Mesodermal cell (in vitro differentiated cells): ENCODE measurements around the gene PRTN3.

Experiments used
- H3K27ac ChIP-seq: 2 replicates; pipeline ENCODE4 v1.7.0; 2013; ENCODE audit warnings: mild to moderate bottlenecking, low read depth, low read length, moderate library complexity; ENCODE audit not compliant: severe bottlenecking
- H3K36me3 ChIP-seq: 2 replicates; pipeline ENCODE4 v1.7.1; 2013; ENCODE audit warnings: mild to moderate bottlenecking, low read length, moderate library complexity; ENCODE audit not compliant: control insufficient read depth, insufficient read depth
- H3K4me1 ChIP-seq: one replicate; pipeline ENCODE4 v1.7.1; 2013; ENCODE audit warnings: mild to moderate bottlenecking, low read length; ENCODE audit not compliant: insufficient read depth, control insufficient read depth, poor library complexity, severe bottlenecking
- H3K4me3 ChIP-seq: 2 replicates; pipeline ENCODE4 v1.7.0; 2013; ENCODE audit warnings: low read length, control low read depth, mild to moderate bottlenecking; ENCODE audit not compliant: insufficient read depth, poor library complexity, severe bottlenecking; ENCODE audit errors: extremely low read depth
- H3K9me3 ChIP-seq: 2 replicates; pipeline ENCODE4 v1.7.1; 2013; ENCODE audit warnings: mild to moderate bottlenecking, low read length, moderate library complexity; ENCODE audit not compliant: control insufficient read depth
- WGBS, 2 experiments: methylation state at CpG; one replicate each; pipeline ENCODE4 v1.1.5; 2013; ENCODE audit warnings: missing lambda C conversion rate in 2 of 2; ENCODE audit not compliant: insufficient coverage in 2 of 2; 5-methylcytosine and 5-hydroxymethylcytosine counted together

PRTN3 gene

GRCh38 chr19:861141-861755, 20.4 kb downstream of the PRTN3 start:
- WGBS, 2 experiments = 57 to 65% methylated on average over 9 to 16 of the region's 35 CpGs
- Histone ChIP-seq H3K9me3 (no peaks in the 10 kb centered on the region), H3K4me3 (no peak overlapping the region), H3K27ac (no peak overlapping the region), H3K36me3 (no peaks in the 10 kb centered on the region), H3K4me1 (no peaks in the 10 kb centered on the region)

- H3K27ac ChIP-seq = no peak overlapping the region
- WGBS, 2 experiments = 19 to 20% methylated on average over 43 to 47 of the region's 60 CpGs
- peaks cover under 1% of the 10 kb centered on the region for H3K36me3 ChIP-seq
- no peaks in the 10 kb centered on the region for H3K9me3 ChIP-seq
- H3K4me3 ChIP-seq = no peak overlapping the region
- no peaks in the 10 kb centered on the region for H3K4me1 ChIP-seq
These were observed 21.2 kb downstream of the PRTN3 start for GRCh38 chr19:861756-862580.

DNA sequence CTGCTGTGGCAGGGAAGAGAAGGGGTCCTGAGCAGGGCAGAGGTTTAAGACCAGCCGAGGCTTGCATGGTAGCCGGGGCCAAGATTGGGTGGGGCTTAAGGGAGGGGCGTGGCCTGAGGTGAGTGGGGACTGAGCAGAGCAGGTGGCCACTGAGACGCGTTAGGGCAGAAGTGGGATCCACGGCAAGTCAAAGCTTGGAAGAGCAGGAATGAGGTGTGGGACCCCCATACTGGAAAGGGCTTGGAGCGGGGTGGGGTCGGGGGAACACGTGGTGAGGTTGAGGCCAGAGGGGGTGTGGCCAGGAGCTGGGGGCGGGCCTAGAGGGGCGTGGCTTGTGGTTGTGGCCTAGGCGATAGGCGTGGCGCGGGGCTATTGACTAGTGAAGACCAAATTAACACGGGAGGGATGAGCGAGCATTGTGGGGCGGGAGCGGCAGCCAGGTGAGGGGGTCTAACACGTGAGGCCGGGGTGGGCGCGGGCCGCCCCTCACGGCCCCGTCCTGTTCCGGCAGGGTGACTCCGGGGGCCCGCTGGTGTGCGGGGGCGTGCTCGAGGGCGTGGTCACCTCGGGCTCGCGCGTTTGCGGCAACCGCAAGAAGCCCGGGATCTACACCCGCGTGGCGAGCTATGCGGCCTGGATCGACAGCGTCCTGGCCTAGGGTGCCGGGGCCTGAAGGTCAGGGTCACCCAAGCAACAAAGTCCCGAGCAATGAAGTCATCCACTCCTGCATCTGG, 21.9 kb downstream of the PRTN3 start:
- Histone ChIP-seq H3K4me1 (no peaks in the 10 kb centered on the region), H3K27ac (no peak overlapping the region), H3K4me3 (no peak overlapping the region), H3K36me3 (peaks cover 8% of the 10 kb centered on the region), H3K9me3 (no peaks in the 10 kb centered on the region)
- WGBS, 2 experiments = 35 to 41% methylated on average over 42 of the region's 48 CpGs

DNA sequence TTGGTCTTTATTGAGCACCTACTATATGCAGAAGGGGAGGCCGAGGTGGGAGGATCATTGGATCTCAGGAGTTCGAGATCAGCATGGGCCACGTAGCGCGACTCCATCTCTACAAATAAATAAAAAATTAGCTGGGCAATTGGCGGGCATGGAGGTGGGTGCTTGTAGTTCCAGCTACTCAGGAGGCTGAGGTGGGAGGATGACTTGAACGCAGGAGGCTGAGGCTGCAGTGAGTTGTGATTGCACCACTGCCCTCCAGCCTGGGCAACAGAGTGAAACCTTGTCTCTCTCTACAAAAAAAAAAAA, 22.5 kb downstream of the PRTN3 start:
- Histone ChIP-seq H3K4me1 (no peaks in the 10 kb centered on the region), H3K9me3 (no peaks in the 10 kb centered on the region), H3K36me3 (peaks cover 13% of the 10 kb centered on the region), H3K4me3 (no peak overlapping the region), H3K27ac (no peak overlapping the region)
- WGBS, 2 experiments = 83 to 88% methylated on average over 1 to 3 of the region's 7 CpGs

DNA sequence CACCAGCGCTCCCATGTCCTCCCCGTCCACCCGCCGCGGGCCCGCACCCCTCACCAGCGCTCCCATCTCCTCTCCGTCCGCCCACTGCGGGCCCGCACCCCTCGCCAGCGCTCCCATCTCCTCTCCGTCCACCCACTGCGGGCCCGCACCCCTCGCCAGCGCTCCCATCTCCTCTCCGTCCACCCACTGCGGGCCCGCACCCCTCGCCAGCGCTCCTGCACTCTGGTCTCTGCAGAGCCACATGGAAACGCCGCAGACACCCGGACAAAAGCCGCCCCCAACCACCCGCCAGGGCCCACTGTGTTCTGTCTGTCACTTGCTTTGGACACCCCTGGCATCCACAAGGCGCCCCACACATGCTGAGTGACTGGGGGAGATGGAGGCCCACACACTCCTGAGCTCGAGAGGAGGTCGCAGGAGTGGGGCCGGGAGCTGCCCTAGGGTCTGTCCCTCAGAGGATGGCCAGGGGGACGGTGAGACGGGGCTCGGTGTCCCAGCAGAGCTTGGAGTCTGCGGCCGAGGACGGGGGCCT, 26.0 kb downstream of the PRTN3 start:
- Histone ChIP-seq H3K27ac (no peak overlapping the region), H3K9me3 (no peaks in the 10 kb centered on the region), H3K4me3 (no peak overlapping the region), H3K4me1 (peaks cover 10% of the 10 kb centered on the region), H3K36me3 (peaks cover 25% of the 10 kb centered on the region)
- WGBS, 2 experiments = 83 to 88% methylated on average over 18 to 30 of the region's 38 CpGs

- Histone ChIP-seq H3K4me1 (peaks cover 10% of the 10 kb centered on the region), H3K27ac (no peak overlapping the region), H3K36me3 (peaks cover 28% of the 10 kb centered on the region), H3K9me3 (no peaks in the 10 kb centered on the region), H3K4me3 (no peak overlapping the region)
- 65 to 75% methylated on average over 14 to 16 of the region's 16 CpGs for WGBS, 2 experiments
These were observed 26.5 kb downstream of the PRTN3 start for GRCh38 chr19:867301-867793.

DNA sequence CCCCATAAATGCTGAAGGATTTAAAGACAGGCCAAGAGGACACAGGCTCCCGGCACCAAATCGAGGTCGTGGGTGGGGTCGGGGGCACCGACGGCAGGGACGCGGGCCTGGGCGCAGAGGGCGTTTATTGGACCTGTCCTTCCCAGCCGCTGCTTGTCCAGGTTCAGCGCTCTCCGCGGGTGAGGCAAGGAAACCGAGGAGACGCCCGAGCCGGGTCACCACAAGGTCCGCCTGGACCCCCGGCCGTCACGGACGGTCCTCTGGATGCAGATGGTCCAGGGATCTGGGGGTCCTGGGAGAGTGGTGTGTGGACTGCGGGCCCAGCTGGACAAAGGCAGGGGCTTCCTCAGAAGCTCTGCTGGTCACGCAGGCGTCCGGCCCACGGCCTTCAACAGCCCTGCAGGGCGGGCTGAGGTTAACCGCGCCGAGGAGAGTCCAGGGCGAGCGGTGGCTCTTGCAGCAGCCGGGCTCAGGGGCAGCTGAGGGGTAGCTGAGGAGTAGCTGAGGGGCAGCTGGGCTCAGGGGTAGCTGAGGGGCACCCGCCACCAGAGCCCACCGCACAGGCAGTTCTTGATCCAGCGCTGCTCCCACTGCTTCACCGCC, 27.2 kb downstream of the PRTN3 start:
- Histone ChIP-seq H3K36me3 (peaks cover 31% of the 10 kb centered on the region), H3K4me1 (peaks cover 10% of the 10 kb centered on the region), H3K4me3 (no peak overlapping the region), H3K27ac (no peak overlapping the region), H3K9me3 (no peaks in the 10 kb centered on the region)
- 93 to 97% methylated on average over 30 to 38 of the region's 39 CpGs for WGBS, 2 experiments

DNA sequence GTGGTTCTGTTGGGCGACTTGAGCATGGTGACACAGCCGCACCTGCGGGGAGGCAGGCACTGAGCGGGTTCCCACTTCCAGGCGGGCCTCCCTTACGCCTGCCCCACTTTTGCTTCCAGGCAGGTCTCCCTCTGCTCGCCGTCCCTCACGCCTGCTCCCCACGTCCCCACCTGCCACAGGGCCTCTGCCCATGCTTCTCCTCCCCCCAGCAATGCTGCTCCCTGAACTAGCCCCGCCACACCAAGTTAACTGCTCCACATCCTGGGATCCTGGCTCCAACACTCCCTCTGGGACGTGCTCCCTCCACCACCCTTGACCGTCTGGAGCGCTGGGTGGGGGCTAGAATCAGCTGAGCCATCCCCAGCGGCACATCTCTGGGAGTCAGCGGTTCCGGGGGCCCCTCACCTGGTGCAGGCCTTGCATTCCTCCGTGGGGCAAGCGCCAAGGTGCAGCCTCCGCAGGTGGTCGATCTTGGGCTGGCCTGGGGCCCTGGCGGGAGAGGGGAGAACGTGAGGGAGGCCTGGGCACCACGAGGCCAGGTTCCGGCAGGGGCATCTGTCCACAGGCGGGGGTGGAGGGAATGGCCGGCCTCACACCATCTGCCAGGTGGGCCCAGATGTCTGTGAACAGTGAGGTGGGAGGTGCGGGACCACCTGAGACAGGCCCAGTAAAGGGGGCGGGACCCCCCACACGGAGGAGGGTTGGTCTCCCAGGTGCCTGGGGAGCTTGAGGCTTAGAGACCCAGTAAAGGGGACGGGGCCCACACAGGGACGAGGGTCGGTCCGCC, 27.9 kb downstream of the PRTN3 start:
- 93 to 95% methylated on average over 30 to 32 of the region's 34 CpGs for WGBS, 2 experiments
- no peak overlapping the region for H3K27ac ChIP-seq
- H3K36me3 ChIP-seq = peaks cover 36% of the 10 kb centered on the region
- peaks cover 10% of the 10 kb centered on the region for H3K4me1 ChIP-seq
- H3K4me3 ChIP-seq = no peak overlapping the region
- H3K9me3 ChIP-seq = no peaks in the 10 kb centered on the region

- Histone ChIP-seq H3K36me3 (peaks cover 40% of the 10 kb centered on the region), H3K27ac (peak overlapping the region; percentile 45), H3K4me3 (no peak overlapping the region), H3K4me1 (peaks cover 10% of the 10 kb centered on the region), H3K9me3 (no peaks in the 10 kb centered on the region)
- WGBS, 2 experiments = 83 to 84% methylated on average over 19 to 25 of the region's 29 CpGs
These were observed 28.7 kb downstream of the PRTN3 start for GRCh38 chr19:869245-870177.
